B cell (primary cell): ENCODE data around the gene GCH1.

Source experiments
- EZH2 ChIP-seq: IDR thresholded peaks from 2 replicates; pipeline ENCODE4 v1.6.1; 2012; ENCODE audit warnings: borderline replicate concordance, low read depth, mild to moderate bottlenecking, moderate library complexity, low read length; ENCODE audit not compliant: insufficient read depth, poor library complexity, severe bottlenecking
- TF ChIP-seq, protein P1 (sequence below): fragments of 200-600 bp; IDR thresholded peaks from one replicate; pipeline ENCODE4 v1.8.0; 2022; ENCODE audit warnings: antibody characterized with exemption, mild to moderate bottlenecking

DNA sequence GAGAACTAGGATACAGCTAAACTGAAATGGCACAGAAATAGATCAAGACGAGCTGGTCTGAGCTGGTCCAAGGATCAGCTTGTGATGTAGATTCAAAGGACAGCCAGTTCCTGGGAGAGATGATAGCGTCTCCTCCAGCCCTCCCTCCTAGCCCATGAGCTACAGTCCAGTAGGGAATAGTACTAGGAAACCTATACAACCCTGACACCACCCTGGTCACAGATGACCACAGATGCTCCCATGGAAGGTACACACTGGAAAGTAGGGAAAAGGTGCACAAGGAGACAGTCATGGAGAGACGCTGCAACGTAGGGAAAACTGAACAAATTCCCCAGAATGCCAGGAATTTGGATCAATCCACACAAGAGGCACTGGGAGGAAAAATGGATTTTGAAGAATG is 6.9 kb downstream of the GCH1 start:
- TF ChIP-seq, protein P1, sequence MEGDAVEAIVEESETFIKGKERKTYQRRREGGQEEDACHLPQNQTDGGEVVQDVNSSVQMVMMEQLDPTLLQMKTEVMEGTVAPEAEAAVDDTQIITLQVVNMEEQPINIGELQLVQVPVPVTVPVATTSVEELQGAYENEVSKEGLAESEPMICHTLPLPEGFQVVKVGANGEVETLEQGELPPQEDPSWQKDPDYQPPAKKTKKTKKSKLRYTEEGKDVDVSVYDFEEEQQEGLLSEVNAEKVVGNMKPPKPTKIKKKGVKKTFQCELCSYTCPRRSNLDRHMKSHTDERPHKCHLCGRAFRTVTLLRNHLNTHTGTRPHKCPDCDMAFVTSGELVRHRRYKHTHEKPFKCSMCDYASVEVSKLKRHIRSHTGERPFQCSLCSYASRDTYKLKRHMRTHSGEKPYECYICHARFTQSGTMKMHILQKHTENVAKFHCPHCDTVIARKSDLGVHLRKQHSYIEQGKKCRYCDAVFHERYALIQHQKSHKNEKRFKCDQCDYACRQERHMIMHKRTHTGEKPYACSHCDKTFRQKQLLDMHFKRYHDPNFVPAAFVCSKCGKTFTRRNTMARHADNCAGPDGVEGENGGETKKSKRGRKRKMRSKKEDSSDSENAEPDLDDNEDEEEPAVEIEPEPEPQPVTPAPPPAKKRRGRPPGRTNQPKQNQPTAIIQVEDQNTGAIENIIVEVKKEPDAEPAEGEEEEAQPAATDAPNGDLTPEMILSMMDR: no peak
- no peak for TF ChIP-seq EZH2
